ENCODE results near the gene TEAD3. TPM values are rescaled to one million over a fixed set of nuclear protein-coding genes. Genes with fewer than 3 reads are reported as not detected.

The TEAD3 gene
- total RNA-seq, 1 experiment from 2014 or later, result 34.3 TPM

GRCh38 chr6:35512740-35513139 is 15.9 kb upstream of the TEAD3 start, which contains the start of gene TULP1 (continued):
- TF ChIP-seq, protein P1, sequence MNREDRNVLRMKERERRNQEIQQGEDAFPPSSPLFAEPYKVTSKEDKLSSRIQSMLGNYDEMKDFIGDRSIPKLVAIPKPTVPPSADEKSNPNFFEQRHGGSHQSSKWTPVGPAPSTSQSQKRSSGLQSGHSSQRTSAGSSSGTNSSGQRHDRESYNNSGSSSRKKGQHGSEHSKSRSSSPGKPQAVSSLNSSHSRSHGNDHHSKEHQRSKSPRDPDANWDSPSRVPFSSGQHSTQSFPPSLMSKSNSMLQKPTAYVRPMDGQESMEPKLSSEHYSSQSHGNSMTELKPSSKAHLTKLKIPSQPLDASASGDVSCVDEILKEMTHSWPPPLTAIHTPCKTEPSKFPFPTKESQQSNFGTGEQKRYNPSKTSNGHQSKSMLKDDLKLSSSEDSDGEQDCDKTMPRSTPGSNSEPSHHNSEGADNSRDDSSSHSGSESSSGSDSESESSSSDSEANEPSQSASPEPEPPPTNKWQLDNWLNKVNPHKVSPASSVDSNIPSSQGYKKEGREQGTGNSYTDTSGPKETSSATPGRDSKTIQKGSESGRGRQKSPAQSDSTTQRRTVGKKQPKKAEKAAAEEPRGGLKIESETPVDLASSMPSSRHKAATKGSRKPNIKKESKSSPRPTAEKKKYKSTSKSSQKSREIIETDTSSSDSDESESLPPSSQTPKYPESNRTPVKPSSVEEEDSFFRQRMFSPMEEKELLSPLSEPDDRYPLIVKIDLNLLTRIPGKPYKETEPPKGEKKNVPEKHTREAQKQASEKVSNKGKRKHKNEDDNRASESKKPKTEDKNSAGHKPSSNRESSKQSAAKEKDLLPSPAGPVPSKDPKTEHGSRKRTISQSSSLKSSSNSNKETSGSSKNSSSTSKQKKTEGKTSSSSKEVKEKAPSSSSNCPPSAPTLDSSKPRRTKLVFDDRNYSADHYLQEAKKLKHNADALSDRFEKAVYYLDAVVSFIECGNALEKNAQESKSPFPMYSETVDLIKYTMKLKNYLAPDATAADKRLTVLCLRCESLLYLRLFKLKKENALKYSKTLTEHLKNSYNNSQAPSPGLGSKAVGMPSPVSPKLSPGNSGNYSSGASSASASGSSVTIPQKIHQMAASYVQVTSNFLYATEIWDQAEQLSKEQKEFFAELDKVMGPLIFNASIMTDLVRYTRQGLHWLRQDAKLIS (CRISPR knock-in tag; IDR thresholded peaks at IDR 0.05; ENCODE audit: borderline replicate concordance), result no peak

- TF ChIP-seq, protein P2, sequence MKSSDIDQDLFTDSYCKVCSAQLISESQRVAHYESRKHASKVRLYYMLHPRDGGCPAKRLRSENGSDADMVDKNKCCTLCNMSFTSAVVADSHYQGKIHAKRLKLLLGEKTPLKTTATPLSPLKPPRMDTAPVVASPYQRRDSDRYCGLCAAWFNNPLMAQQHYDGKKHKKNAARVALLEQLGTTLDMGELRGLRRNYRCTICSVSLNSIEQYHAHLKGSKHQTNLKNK (CRISPR knock-in tag; IDR thresholded peaks at IDR 0.05), result no peak
- no peak for TF ChIP-seq GABPB1 (CRISPR knock-in tag; IDR thresholded peaks at IDR 0.05)
- no peak for TF ChIP-seq AR (CRISPR knock-in tag; IDR thresholded peaks at IDR 0.05)
- TF ChIP-seq OVOL2 (CRISPR knock-in tag; IDR thresholded peaks at IDR 0.05; ENCODE audit: borderline replicate concordance), result no peak
- TF ChIP-seq E2F5 (CRISPR knock-in tag; IDR thresholded peaks at IDR 0.05), result no peak
- TF ChIP-seq JAZF1 (CRISPR knock-in tag; IDR thresholded peaks at IDR 0.05), result no peak
- TF ChIP-seq ZNF232 (CRISPR knock-in tag; IDR thresholded peaks at IDR 0.05), result no peak
- TF ChIP-seq JUN (CRISPR knock-in tag; IDR thresholded peaks at IDR 0.05), result no peak
- no peak for TF ChIP-seq MXD4 (CRISPR knock-in tag; IDR thresholded peaks at IDR 0.05; ENCODE audit: borderline replicate concordance)
- no peak for TF ChIP-seq ZNF219 (CRISPR knock-in tag; IDR thresholded peaks at IDR 0.05; ENCODE audit: borderline replicate concordance)
- TF ChIP-seq RORB (CRISPR knock-in tag; IDR thresholded peaks at IDR 0.05), result no peak
- TF ChIP-seq ATF1 (CRISPR knock-in tag; IDR thresholded peaks at IDR 0.05), result no peak
- no peak for TF ChIP-seq FOXK1 (CRISPR knock-in tag; IDR thresholded peaks at IDR 0.05)
- no peak for TF ChIP-seq HMGA2 (CRISPR knock-in tag; IDR thresholded peaks at IDR 0.05)
- Mint-ChIP-seq H3K27me3 (ENCODE audit: low read depth) (peaks cover 23% of the 10 kb centered on the region), H3K4me3 (peak overlapping the region; percentile 60), H3K9me3 (no peaks in the 10 kb centered on the region), H3K27ac (no peak overlapping the region), H3K36me3 (no peaks in the 10 kb centered on the region), H3K4me1 (peaks cover 35% of the 10 kb centered on the region)
- ATAC-seq, result peak; percentile 8; the same call in 1 of the 2 replicates
- POLR2A ChIA-PET, result no interaction called here
- CTCF ChIA-PET, result interaction anchor here (1.9 to 2.7 kb wide), 3 partner anchors 11 to 41 kb away, joined by 7 to 14 read pairs (median 8); no protein-coding TSS in a partner anchor
- peak; percentile 28 for DNase-seq (ENCODE audit: low spot score)
Measured at GRCh38 chr6:35512006-35512405, 15.1 kb upstream of the TEAD3 start.

DNA sequence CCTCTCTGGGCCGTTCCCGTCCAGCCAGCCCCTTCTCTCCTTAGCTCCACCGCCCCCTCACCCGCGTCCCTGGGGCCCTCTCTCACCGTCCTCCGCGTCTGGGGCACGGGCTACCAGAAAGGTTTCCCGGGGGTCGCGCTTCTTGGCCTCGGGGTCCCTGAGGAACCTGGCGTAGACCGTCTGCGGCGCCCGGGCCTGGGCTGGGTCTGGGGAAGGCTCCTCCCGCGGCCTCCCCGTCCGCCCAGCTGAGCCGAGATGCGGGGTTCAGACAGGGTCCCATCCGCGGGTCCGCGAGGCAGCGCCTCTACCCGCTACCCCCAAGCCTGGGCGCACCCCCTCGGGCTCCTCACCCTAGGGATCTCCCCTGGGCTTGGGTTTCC is 14.7 kb upstream of the TEAD3 start:
- DNase-seq (ENCODE audit: low spot score) (peak; percentile 28), ATAC-seq (peak; percentile 11)
- Mint-ChIP-seq H3K9me3 (no peaks in the 10 kb centered on the region), H3K4me1 (peaks cover 39% of the 10 kb centered on the region), H3K27me3 (ENCODE audit: low read depth) (peaks cover 27% of the 10 kb centered on the region), H3K36me3 (no peaks in the 10 kb centered on the region), H3K27ac (no peak overlapping the region), H3K4me3 (peak overlapping the region; percentile 55)
- ChIA-PET CTCF (interaction anchor here (1.9 to 2.7 kb wide), 3 partner anchors 11 to 41 kb away, joined by 7 to 14 read pairs (median 8); no protein-coding TSS in a partner anchor), POLR2A (no interaction called here)
- TF ChIP-seq ELF4 (CRISPR knock-in tag; IDR thresholded peaks at IDR 0.05; ENCODE audit: low read depth) (no peak), JAZF1 (CRISPR knock-in tag; IDR thresholded peaks at IDR 0.05) (no peak), ZNF317 (CRISPR knock-in tag; IDR thresholded peaks at IDR 0.05; ENCODE audit: borderline replicate concordance, low read depth) (no peak), IRF1 (CRISPR knock-in tag; IDR thresholded peaks at IDR 0.05) (no peak), GRHL2 (CRISPR knock-in tag; IDR thresholded peaks at IDR 0.05; ENCODE audit: insufficient replicate concordance, severe bottlenecking) (no peak)
- TF ChIP-seq, protein P3, sequence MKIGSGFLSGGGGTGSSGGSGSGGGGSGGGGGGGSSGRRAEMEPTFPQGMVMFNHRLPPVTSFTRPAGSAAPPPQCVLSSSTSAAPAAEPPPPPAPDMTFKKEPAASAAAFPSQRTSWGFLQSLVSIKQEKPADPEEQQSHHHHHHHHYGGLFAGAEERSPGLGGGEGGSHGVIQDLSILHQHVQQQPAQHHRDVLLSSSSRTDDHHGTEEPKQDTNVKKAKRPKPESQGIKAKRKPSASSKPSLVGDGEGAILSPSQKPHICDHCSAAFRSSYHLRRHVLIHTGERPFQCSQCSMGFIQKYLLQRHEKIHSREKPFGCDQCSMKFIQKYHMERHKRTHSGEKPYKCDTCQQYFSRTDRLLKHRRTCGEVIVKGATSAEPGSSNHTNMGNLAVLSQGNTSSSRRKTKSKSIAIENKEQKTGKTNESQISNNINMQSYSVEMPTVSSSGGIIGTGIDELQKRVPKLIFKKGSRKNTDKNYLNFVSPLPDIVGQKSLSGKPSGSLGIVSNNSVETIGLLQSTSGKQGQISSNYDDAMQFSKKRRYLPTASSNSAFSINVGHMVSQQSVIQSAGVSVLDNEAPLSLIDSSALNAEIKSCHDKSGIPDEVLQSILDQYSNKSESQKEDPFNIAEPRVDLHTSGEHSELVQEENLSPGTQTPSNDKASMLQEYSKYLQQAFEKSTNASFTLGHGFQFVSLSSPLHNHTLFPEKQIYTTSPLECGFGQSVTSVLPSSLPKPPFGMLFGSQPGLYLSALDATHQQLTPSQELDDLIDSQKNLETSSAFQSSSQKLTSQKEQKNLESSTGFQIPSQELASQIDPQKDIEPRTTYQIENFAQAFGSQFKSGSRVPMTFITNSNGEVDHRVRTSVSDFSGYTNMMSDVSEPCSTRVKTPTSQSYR (CRISPR knock-in tag; IDR thresholded peaks at IDR 0.05), result no peak

Data from WTC11 (cell line).